ENCODE measurements around the gene TEX14.

The TEX14 gene

GRCh38 chr17:58640202-58640601 lies 51.6 kb downstream of the TEX14 start:
- no peak for DNase-seq (ENCODE audit: low read depth)
- H3K4me3 ChIP-seq (ENCODE audit: low read length) = no peak overlapping the region
- no peak for TF ChIP-seq CTCF (conservative IDR thresholded peaks at IDR 0.05; ENCODE audit: low read length)

- DNase-seq (ENCODE audit: low read depth) = no peak
- H3K4me3 ChIP-seq (ENCODE audit: low read length) = no peak overlapping the region
- no peak for TF ChIP-seq CTCF (conservative IDR thresholded peaks at IDR 0.05; ENCODE audit: low read length)
Observed at GRCh38 chr17:58639681-58640080, 52.2 kb downstream of the TEX14 start.

GRCh38 chr17:58637011-58637570 lies 54.8 kb downstream of the TEX14 start:
- no peak for TF ChIP-seq CTCF (conservative IDR thresholded peaks at IDR 0.05; ENCODE audit: low read length)
- DNase-seq (ENCODE audit: low read depth) = no peak
- no peak overlapping the region for H3K4me3 ChIP-seq (ENCODE audit: low read length)

- DNase-seq (ENCODE audit: low read depth) = no peak
- H3K4me3 ChIP-seq (ENCODE audit: low read length) = peak overlapping the region; percentile 63
- TF ChIP-seq CTCF (conservative IDR thresholded peaks at IDR 0.05; ENCODE audit: low read length) = no peak
Observed at GRCh38 chr17:58632324-58633314, 59.2 kb downstream of the TEX14 start.

- peak overlapping the region; percentile 63 for H3K4me3 ChIP-seq (ENCODE audit: low read length)
- peak; percentile 48 for TF ChIP-seq CTCF (conservative IDR thresholded peaks at IDR 0.05; ENCODE audit: low read length)
- peak; percentile 95 for DNase-seq (ENCODE audit: low read depth)
Observed at GRCh38 chr17:58631523-58632323, 60.1 kb downstream of the TEX14 start.

- peak overlapping the region; percentile 63 for H3K4me3 ChIP-seq (ENCODE audit: low read length)
- no peak for DNase-seq (ENCODE audit: low read depth)
Observed at GRCh38 chr17:58630883-58631522, 60.8 kb downstream of the TEX14 start.

More at GRCh38 chr17:58630883-58631522, 60.8 kb downstream of the TEX14 start:
- no peak for TF ChIP-seq CTCF (conservative IDR thresholded peaks at IDR 0.05; ENCODE audit: low read length)

Data from AG10803 (cell line).